GM20431 (cell line): ENCODE data around the gene EPN2.

Experiments used
- in situ Hi-C: fragments of 300-500 bp; cut with MseI, MboI; formaldehyde crosslinking; loops from one replicate; pipeline ENCODE4 v1.15.0; 2020; ENCODE audit warnings: low sequenced_read_pairs; ENCODE audit not compliant: unreplicated experiment

Gene EPN2

DNA sequence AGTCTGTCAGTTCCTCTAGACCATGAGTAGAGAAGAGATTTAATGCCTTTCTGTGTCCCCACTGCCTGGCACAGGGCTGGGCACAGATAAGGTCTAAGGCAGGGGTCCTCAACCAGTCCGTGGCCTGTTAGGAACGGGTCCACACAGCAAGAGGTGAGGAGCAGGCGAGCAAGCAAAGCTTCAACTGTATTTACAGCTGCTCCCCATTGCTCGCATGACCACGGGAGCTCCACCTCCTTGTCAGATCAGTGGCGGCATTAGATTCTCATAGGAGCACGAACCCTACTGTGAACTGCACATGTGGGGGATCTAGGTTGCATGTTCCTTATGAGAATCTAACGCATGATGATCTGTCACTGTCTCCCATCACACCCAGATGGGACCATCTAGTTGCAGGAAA is 123.6 kb downstream of the EPN2 start:
- in situ Hi-C loops, result loop anchor here (10.0 kb wide), 1 partner anchor 94 kb away; no protein-coding TSS in a partner anchor

DNA sequence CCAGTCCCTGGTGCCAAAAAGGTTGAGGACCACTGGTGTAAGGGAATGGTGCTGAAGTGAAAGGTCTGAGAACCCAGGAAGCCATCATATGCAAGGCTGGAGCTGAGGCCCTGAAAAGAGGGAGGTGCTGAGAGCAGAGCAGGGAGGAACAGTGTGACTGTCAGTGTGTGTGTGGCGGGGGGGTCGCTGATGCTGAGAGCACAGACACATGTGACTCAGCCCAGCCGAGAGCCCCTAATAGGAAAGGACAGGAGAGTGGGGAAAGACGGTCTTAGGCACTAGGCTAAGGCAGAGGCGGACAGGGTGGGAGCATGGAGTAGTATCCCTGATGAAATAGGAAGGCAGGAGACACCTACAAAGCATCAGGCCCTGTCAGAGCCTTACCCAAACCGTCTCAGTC is 124.2 kb downstream of the EPN2 start:
- in situ Hi-C loops, result loop anchor here (10.0 kb wide), 1 partner anchor 93 kb away; no protein-coding TSS in a partner anchor

DNA sequence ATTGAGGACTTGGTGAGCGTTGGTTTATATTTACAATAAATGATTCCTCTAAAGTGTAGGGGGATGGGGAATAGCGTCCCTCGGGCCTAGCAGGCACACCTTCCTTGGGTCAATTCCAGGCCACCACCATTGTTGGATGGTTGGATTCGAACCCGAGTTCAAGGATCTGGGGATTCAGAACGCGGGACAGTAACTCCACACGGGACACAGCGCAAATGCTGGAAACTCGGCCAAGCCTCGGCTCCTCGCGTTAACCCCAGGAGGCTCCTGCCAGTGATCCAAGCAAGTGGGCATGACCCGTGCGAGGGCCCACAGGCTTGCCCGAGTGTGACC is 124.7 kb downstream of the EPN2 start:
- in situ Hi-C loops, result loop anchor here (10.0 kb wide), 1 partner anchor 93 kb away; no protein-coding TSS in a partner anchor

DNA sequence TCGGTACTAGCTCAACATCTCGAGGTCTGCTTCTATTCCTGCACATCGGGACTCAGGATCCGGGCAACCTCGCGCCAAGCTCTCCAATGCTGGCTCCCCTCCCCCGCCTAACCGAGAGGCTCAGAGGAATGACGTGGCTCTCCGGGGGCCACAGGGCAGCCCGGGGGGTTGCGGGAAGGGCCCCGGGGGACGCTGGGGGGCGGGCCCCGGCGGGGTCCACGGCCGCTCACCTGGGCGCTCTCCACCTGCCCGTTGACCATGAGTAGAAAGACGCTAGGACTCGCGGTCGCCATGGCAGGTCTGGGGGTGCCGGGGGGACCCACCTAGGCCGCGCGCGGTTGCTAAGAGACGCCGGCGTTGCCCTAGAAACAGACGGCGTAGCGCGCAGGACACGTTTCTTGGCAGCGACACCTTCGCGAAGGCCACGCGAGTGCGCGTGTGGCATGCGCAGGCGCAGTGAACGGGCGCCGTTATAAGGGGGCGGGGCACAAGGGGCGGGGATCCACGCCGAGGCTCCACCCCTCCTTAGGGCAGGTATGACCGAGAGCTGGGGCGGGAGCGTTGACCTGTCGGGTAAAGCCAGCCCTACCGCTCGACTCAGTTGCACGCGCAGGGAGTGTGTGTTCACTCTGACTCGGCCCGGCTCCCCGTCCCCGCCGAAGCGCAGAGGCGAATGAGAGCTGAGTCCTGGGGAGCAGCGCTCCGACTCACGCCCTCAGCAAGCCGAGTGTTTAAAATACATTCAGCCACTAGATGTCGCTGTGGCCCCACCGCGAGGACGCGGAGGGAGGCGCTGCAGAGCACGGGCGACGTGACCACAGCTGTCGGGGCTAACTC is 125.3 kb downstream of the EPN2 start, which contains the start of gene B9D1:
Gene B9D1, minus strand, starts transcription at position 447 of the 837 bp plus-strand sequence. Its CDS starts 154 bp downstream, at position 293.
- in situ Hi-C loops, result loop anchor here (10.0 kb wide), 1 partner anchor 92 kb away; no protein-coding TSS in a partner anchor

DNA sequence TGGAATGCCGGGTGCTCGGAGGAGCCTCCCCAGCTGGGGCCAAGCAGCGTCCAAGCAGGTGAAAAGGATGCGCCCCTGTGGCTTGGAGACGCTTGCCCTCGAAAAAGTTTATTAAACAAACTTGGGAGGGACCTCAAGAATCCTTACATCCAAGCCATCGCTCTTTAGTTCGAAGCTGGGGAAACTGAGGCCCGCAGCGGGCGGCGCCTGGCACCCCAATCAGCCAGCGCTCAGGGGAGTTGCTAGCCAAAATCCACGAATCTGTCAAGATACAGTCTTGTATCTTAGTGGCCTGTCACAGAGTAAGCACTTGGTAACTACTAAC is 125.9 kb downstream of the EPN2 start:
- in situ Hi-C loops, result loop anchor here (10.0 kb wide), 1 partner anchor 92 kb away; no protein-coding TSS in a partner anchor

DNA sequence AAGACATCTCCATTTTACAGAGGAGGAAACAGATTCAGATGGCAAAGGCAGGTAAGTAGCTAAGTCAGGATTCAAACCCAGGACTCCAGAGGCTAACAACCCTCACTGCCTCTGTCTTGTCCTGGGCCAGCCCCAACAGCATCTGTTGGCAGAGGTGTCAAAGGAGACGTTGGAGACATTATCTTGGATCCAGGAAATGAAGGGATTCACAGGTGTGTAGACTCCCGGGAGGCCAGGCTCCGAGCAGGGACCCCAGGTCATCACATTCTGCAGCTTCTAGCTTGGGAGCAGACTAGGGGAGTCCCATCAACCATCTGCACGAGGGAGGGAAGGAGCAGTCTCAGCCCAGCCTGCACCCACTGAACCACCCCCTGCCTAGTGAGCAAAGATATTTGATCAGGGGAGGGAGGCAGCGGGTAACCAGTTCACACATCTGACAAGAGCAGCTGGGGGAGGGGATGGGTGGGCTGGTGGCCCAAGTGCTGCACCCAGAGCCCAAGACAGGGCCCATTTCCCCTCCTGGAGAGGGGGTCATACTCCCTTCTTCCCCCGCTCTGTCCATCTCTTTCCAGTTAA is 126.4 kb downstream of the EPN2 start:
- in situ Hi-C loops, result loop anchor here (10.0 kb wide), 1 partner anchor 91 kb away; no protein-coding TSS in a partner anchor

DNA sequence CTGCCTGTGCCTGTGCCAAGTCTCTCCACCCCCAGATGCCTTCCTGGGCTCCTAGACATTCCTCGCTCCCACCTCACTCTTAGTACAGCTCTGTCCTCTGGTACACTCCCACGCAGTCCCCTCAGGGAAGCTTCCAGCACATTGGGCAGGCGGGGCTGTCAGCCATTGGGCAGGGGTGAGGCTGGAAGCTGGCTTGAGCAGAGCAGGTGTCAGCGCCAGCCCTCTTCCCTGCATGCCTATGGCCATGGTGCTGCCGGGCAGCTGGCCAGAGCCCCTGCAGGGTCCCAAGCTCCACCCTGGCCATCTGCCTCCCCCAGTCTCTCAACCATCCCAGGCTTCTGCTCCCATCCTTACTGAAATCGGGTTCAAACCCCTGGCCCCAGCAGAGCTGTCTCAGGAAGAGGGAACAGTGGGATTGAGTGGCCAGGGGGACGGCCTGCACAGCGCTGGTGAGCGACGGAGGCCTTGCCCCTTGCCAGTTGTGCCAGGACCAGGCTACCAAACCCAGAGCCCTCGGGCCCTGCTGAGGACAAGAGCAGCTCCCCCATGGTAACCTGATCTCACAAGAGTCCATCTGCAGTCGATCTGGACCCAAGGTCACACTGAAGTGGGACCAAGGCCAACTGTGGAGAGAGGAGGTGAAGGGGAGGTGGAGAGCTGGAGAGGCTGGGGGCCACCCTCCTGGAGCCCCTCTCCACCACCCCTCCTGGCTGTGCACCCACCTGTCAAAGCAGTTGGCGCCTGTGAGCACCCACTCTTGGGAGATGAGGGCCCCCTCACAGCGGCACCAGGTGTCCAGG is 127.7 kb downstream of the EPN2 start:
- in situ Hi-C loops, result loop anchor here (10.0 kb wide), 1 partner anchor 90 kb away; no protein-coding TSS in a partner anchor

DNA sequence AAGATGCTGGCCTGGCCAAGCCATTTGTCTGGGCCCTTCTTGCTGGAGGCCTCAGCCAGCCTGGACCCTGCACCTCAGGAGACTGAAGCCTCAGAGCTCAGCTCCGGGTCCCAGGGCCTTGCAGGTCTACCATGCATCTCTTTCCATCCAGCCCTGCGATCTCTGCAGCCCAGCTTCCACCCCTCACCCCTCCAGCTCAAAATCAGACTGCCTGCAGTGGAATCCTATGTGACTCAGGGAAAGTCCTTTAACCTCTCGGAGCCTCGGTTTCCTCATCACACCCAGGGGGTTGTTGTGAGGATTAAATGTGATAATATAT is 128.3 kb downstream of the EPN2 start:
- in situ Hi-C loops, result loop anchor here (10.0 kb wide), 1 partner anchor 89 kb away; no protein-coding TSS in a partner anchor

DNA sequence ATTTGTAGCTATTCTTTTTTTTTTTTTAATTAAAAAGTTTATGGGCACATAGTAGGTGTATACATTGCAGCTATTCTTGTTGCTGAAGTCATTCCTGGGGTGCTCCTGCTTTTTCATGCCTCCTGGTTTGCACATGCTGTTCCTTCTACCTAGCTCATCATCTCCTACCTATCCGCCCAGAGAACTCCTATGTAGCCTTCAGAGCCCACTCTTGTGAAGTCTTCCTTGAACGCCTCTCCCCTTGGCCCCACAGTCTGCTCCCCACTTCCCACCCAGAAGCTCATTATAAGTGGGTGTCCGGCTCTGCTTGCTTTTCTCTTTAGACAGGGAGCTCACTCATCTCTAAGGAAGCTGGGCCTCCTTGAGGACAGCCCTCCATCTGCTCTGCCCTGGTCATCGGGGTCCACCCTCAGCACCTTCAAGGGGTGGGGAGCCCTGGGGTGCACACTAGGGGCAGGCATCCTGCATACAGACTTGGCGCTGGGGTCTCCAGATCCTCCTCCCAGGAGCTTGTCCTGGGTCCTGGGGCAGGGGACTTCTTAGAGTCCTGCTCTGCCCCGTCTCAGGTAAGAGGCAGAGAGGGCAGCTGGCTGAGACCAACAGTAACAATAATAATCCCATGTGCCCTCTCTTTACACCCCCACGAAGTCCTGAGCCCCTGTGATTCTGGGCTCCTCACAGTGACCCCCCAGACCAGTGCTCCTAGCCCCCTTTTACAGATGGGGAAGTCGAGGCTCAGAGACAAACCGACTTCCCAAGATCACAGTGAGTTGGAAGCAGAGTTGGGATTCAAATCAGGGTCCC is 128.9 kb downstream of the EPN2 start:
- in situ Hi-C loops, result loop anchor here (10.0 kb wide), 1 partner anchor 89 kb away; no protein-coding TSS in a partner anchor

DNA sequence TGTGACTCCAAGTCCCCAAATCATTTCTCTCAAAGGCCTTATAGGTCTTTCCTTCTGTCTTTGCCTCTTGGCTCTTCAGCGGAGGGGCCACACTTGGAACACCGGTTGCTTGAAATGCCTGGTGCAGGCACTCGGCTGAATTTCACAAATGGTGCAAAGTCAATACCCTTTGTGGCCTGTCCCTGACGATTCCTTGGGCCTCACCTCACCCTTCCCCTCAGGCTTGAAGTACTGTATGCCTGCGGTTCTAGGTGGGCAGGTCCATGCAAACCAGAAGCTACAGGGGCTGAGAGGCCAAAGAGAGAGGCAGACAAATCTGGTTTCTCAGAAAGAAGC is 129.4 kb downstream of the EPN2 start:
- in situ Hi-C loops, result loop anchor here (10.0 kb wide), 1 partner anchor 88 kb away; no protein-coding TSS in a partner anchor

DNA sequence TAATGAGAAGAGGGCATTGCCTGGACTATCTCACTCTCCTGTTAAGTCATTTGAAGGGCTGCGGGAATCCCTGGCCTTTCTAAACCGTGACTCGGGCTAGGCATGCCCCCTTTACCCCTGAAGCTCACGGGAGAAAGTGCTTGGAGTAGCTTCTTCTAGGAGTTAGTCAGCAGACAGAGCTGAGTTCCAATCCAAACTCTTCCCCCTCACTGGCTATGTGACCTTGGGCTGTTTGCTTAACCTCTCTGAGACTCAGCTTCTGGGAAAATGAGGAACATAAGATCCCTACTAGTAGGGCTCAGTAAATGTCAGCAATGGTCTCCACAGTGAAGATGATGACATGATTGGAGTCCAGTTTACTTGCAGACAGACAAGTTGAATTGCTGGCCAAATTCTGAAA is 131.1 kb downstream of the EPN2 start:
- in situ Hi-C loops, result loop anchor here (10.0 kb wide), 1 partner anchor 87 kb away; no protein-coding TSS in a partner anchor

DNA sequence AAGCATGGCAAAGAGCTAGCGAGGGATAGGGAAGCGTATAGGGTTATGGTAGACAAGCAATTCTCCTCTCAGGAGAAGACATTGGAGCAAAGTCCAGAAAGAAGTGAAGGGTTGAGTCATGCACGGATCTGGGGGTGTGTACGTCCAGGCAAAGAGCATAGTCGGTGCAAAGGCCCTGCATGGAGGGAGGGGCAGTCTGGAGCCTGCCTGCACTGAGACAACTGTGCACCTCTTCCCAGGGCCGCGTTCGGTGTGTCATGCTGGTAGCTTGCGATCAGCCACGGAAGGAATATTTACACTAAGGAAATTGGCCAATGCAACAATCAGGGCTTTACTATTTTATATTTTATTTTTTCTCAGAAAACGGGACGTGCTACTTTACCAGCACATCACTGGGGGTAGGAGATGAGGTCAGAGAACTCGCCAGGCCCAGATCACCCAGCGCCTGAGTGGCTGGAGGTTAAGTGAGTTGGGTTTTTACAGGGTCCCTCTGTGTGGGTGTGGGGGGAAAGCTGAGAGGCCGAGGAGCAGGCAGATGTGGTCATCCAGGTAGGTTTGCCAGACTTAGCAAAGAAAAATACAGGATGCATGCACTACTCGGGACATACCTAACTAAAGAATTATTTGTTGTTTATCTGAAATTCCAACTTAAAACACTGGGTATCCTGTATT is 132.1 kb downstream of the EPN2 start:
- in situ Hi-C loops, result loop anchor here (10.0 kb wide), 1 partner anchor 86 kb away; no protein-coding TSS in a partner anchor

DNA sequence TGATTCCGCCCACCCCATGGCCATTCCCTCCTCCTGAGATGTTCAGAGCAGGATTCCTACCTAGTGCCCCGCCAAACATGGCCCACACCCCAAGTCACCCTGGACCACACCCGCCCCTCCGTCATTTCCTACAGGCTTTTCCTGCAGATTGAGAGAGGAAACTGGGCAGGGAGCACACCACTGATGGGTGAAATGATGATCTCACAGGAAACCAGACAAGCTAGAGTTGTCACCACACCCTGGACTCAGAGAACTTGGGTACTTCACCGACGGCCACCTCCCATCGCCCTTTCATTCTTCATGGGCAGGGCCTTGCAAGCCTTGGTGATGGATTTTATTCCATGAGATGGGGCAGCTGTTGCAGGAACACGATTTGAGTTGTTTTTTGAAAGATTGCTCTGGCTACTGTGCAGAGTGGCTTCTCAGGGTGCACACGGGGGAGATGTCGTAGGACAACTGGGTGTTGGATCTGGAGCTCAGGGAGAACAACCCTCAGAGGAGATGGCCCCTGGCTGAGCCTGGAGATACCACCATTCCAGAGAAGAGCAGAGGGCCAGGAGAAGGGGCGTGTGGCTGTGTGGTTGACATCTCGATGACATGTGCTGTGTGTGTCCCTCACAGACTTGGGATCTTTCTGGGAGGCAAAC is 132.8 kb downstream of the EPN2 start:
- in situ Hi-C loops, result loop anchor here (10.0 kb wide), 1 partner anchor 85 kb away; no protein-coding TSS in a partner anchor

DNA sequence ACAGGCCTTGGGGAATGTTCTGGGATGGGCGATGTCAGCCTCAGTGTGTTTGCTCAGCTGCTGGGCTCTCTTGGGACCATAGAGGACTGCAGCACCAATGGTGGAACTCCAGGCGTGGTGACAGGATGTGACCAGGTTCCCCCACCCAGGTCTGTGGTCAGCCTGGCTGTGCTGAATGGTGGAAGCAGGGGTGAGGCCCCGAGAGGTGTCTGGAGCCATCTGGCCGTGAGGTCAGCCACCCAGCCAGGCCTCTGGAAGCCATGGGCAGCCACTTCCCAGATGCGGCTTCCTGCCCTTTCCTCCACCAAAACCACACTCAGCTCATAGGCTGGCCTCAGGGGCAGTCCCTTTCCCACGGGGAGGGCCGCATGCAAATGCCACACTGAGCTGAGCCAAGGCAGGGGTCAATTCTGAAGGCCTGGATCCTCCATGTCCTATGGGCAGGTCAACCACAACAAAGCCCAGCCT is 133.4 kb downstream of the EPN2 start:
- in situ Hi-C loops, result no loop called here

DNA sequence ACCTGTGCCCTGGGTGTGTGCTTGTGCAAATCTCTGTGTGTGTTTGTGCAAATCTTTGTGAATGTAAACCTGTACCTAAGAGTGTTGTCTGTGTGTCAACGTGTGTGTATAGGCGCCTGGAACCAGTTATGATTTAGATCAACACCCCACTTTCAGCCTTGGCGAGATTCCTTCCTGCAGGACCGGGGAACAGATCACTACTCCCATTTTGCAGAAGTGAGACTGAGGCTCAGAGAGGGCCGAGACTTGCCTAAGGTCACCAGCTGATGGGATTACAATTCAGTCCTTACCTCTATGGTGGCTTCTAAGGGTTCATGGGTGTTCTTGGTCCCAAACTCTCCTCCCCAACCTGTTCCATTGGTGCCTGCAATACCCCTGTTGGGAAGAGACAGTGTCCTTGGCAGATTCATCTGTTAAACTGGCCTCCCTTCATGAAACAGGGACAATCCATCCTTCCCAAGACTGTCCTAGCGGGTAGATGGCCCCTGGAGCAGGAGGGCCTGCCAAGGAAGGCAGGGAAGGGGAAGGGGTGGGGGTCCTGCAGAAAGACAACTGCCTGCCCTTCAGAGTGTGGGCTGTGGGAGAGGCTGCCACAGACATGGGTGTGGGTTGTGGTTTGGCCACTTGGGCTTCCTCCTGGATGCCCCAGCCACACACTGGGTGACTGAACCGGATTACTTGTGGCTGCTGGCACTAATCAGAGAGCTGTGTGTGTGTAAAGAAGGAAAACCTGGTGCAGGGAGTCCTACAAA is 134.3 kb downstream of the EPN2 start:
- in situ Hi-C loops, result no loop called here

DNA sequence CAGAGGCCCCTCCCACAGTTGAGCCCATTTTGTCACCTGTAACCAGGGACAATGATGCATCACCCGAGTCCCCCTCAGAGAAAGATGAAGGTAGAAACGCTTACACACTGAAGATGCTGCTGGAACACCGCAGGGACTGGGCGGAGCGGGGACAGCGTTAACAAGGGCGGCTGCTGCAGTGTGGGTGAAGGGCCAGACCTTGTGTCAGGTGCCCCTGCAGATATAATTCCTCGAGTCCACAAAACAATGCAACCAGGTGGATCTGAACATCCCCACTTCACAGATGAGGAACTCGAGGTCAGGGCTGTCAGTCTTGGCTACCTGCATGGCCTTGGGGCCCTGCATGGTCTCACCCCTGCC is 134.8 kb downstream of the EPN2 start:
- in situ Hi-C loops, result no loop called here

DNA sequence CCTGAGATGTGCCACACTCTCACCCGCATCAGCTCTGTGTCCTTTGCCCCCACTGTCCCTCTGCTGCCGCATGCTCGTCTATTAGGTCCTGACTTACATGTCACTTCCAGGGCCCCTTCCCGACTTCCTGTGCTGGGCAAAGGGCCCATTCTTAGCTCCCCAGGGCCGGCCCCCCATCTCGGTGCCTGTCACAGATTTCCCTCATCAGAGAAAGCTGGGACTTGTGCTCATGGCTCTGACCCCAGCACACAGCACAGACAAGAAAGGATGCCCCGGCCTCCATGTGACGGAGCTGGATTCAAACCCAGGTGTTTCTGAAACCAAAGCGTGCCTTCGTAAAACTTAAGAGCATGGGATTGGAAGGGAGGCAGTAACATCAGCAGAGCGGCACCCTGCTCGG is 135.3 kb downstream of the EPN2 start:
- in situ Hi-C loops, result no loop called here
